GM12878 (cell line): Measurements from ENCODE around the gene SURF2. TPM values are rescaled to one million over a fixed set of nuclear protein-coding genes. Genes with fewer than 3 reads are reported as not detected.

Source experiments
- ATAC-seq: fragments of 200-7000 bp; cut with Tn5 transposase; 3 replicates; pipeline ENCODE4 v1.9.1; 2020; ENCODE audit warnings: mild to moderate bottlenecking, moderate library complexity
- BruUV-seq: library from RNA; stranded (reverse); fragments of 400-500 nt; replicated peaks from 2 replicates; lab custom pipeline; 2021; lab: Mats Ljungman, UMichigan
- CTCF ChIA-PET: fragments of 300-600 bp; sonication (Branson Sonifier 250); formaldehyde crosslinking; extraction: SDS; loops from one replicate; lab custom pipeline; 2021; ENCODE audit warnings: inconsistent platforms; lab: Yijun Ruan, JAX
- POLR2A ChIA-PET: fragments of 350-600 bp; formaldehyde crosslinking; extraction: SDS; loops from one replicate; lab custom pipeline; 2021; ENCODE audit warnings: inconsistent platforms; lab: Charles Lee
- RAD21 ChIA-PET: fragments of 300-600 bp; sonication (Branson Sonifier 250); formaldehyde crosslinking; loops from one replicate; lab custom pipeline; 2023; ENCODE audit warnings: antibody characterized with exemption; ENCODE audit not compliant: unreplicated experiment; lab: Charles Lee
- SMC1A ChIA-PET: fragments of 300-600 bp; sonication (Branson Sonifier 250); formaldehyde crosslinking; loops from one replicate; lab custom pipeline; 2023; ENCODE audit not compliant: unreplicated experiment, uncharacterized antibody; lab: Charles Lee
- DNase-seq: peaks from one replicate; pipeline ENCODE4 v3.0.0-alpha.2; 2011; ENCODE audit warnings: low read depth, low spot score
- FAIRE-seq: peaks from 3 replicates; lab custom pipeline; 2011; peaks lifted over from hg19 to GRCh38; lab: Jason Lieb, UNC
- H2AFZ ChIP-seq: 2 replicates; pipeline ENCODE4 v1.6.0; 2011; ENCODE audit warnings: low read depth, low read length, control low read depth; ENCODE audit not compliant: control insufficient read depth
- H3K27ac ChIP-seq: 2 replicates; pipeline ENCODE4 v1.5.1; 2011; ENCODE audit warnings: control low read depth; ENCODE audit not compliant: control insufficient read depth, insufficient read depth
- H3K27me3 ChIP-seq, 2 experiments: replicated peaks in 1 of 2; 2 replicates each; pipeline versions ENCODE4 v1.6.0 to v1.6.1; 2011; ENCODE audit warnings: low read length in 1 of 2; ENCODE audit not compliant: control insufficient read depth in 2 of 2, insufficient read depth in 2 of 2
- H3K36me3 ChIP-seq, 2 experiments: 2 replicates each; pipeline ENCODE4 v1.5.1; 2011; ENCODE audit warnings: low read length in 1 of 2; ENCODE audit not compliant: control insufficient read depth in 2 of 2, insufficient read depth in 2 of 2
- H3K4me1 ChIP-seq: 2 replicates; pipeline ENCODE4 v1.6.1; 2011; ENCODE audit warnings: mild to moderate bottlenecking, low read length, moderate library complexity, mixed read lengths; ENCODE audit not compliant: control insufficient read depth, insufficient read depth
- H3K4me2 ChIP-seq: 2 replicates; pipeline ENCODE4 v1.6.0; 2011; ENCODE audit warnings: control low read depth; ENCODE audit not compliant: control insufficient read depth, insufficient read depth
- H3K4me3 ChIP-seq: fragments of 200-600 bp; sonication (generic); 2 replicates; pipeline ENCODE4 v1.5.1; 2016
- H3K79me2 ChIP-seq: 2 replicates; pipeline ENCODE4 v1.6.0; 2011; ENCODE audit warnings: low read length; ENCODE audit not compliant: control insufficient read depth, insufficient read depth
- H3K9ac ChIP-seq: 2 replicates; pipeline ENCODE4 v1.8.0; 2011; ENCODE audit warnings: low read length, control low read depth, mixed read lengths; ENCODE audit not compliant: control insufficient read depth, insufficient read depth
- H3K9me3 ChIP-seq: replicated peaks from 3 replicates; pipeline ENCODE4 v1.5.1; 2011; ENCODE audit warnings: mild to moderate bottlenecking, low read length; ENCODE audit not compliant: control insufficient read depth, insufficient read depth
- H4K20me1 ChIP-seq: 2 replicates; pipeline ENCODE4 v1.6.0; 2011; ENCODE audit not compliant: control insufficient read depth, insufficient read depth
- BMI1 ChIP-seq: fragments of 450-650 bp; IDR thresholded peaks from 2 replicates; pipeline ENCODE4 v1.6.1; 2016; ENCODE audit warnings: mild to moderate bottlenecking, moderate library complexity, borderline replicate concordance
- BRCA1 ChIP-seq: IDR thresholded peaks from 2 replicates; pipeline ENCODE4 v1.6.1; 2011; ENCODE audit warnings: low read depth, low read length, improper control_type of control experiment
- JUNB ChIP-seq: IDR thresholded peaks from 2 replicates; pipeline ENCODE4 v1.6.1; 2016; ENCODE audit warnings: antibody characterized with exemption, mild to moderate bottlenecking
- JUND ChIP-seq: IDR thresholded peaks from 2 replicates; pipeline ENCODE4 v1.6.1; 2012; ENCODE audit warnings: low read depth, mild to moderate bottlenecking, low read length, improper control_type of control experiment, moderate library complexity
- MEF2B ChIP-seq: fragments of 450-650 bp; IDR thresholded peaks from 2 replicates; pipeline ENCODE4 v1.6.1; 2018; ENCODE audit warnings: mild to moderate bottlenecking, moderate library complexity; ENCODE audit not compliant: partially characterized antibody, poor library complexity, severe bottlenecking
- MTA3 ChIP-seq: IDR thresholded peaks from 2 replicates; pipeline ENCODE4 v1.6.1; 2012; ENCODE audit warnings: low read length, inconsistent platforms, borderline replicate concordance
- NBN ChIP-seq: fragments of 450-650 bp; IDR thresholded peaks from 2 replicates; pipeline ENCODE4 v1.6.1; 2016
- NFYB ChIP-seq: IDR thresholded peaks from 2 replicates; pipeline ENCODE4 v1.6.1; 2011; ENCODE audit warnings: low read depth, mild to moderate bottlenecking, low read length, improper control_type of control experiment, moderate library complexity; ENCODE audit not compliant: insufficient read depth
- NR2C2 ChIP-seq: IDR thresholded peaks from 2 replicates; pipeline ENCODE4 v1.6.1; 2011; ENCODE audit warnings: borderline replicate concordance, low read depth; ENCODE audit not compliant: control insufficient read depth, insufficient read length
- RELA ChIP-seq: fragments of 450-650 bp; IDR thresholded peaks from 2 replicates; pipeline ENCODE4 v1.8.0; 2014; ENCODE audit warnings: borderline replicate concordance; ENCODE audit not compliant: partially characterized antibody
- STAT3 ChIP-seq: IDR thresholded peaks from 2 replicates; pipeline ENCODE4 v1.6.1; 2011; ENCODE audit warnings: low read depth, low read length, improper control_type of control experiment
- ZNF384 ChIP-seq: IDR thresholded peaks from 2 replicates; pipeline ENCODE4 v1.6.1; 2012; ENCODE audit warnings: low read depth, mild to moderate bottlenecking, low read length, improper control_type of control experiment, borderline replicate concordance
- WGBS: methylation state at CpG from one replicate; pipeline ENCODE4 v1.1.6; 2016; ENCODE audit warnings: low lambda C conversion rate; ENCODE audit not compliant: insufficient replicate concordance, insufficient coverage; ENCODE audit errors: missing lambda C conversion rate; 5-methylcytosine and 5-hydroxymethylcytosine counted together
- in situ Hi-C: fragments of 300-500 bp; cut with MboI; formaldehyde crosslinking; loops from 9 replicates; pipeline ENCODE4 v1.14.3; 2018; ENCODE audit warnings: mixed read lengths
- intact Hi-C: fragments of 100-400 bp; cut with micrococcal nuclease; formaldehyde crosslinking; loops from one replicate; pipeline ENCODE4 v1.14.2; 2022; ENCODE audit not compliant: unreplicated experiment
- polyA plus RNA-seq, 11 experiments: library from polyadenylated mRNA; depleted of rRNA in 4 of 11; unstranded in 6 of 11; stranded (reverse) in 5 of 11; fragments of >200 nt; fragmentation: Nextera tagmentation in 4 of 11; fragmentation: Illumina TruSeq in 1 of 11; extraction: Ambion mirVana in 4 of 11; extraction: Trizol in 1 of 11; gene quantifications; 1 replicate in 1 of 11; 2 replicates in 10 of 11; pipeline versions ENCODE4 v1.2.1 to v1.2.3, GENCODE V29; 2011 to 2016; ENCODE audit warnings: inconsistent platforms in 2 of 11, missing spikeins in 2 of 11, low read depth in 1 of 11
- total RNA-seq, 4 experiments: library from RNA; depleted of rRNA in 3 of 4; stranded (reverse); fragments of >200 nt in 3 of 4; fragmentation: Illumina TruSeq in 1 of 4; extraction: Trizol in 1 of 4; gene quantifications; 2 replicates each; pipeline versions ENCODE4 v1.2.1 to v1.2.3, GENCODE V29; 2013 to 2021
- TF ChIP-seq, protein P1 (sequence below): fragments of 450-650 bp; IDR thresholded peaks from 2 replicates; pipeline ENCODE4 v1.6.1; 2017; ENCODE audit warnings: mild to moderate bottlenecking, low read depth, inconsistent platforms; ENCODE audit not compliant: poor library complexity, severe bottlenecking
- TF ChIP-seq, protein P2 (sequence below): fragments of 450-650 bp; IDR thresholded peaks from 2 replicates; pipeline ENCODE4 v1.6.1; 2017; ENCODE audit warnings: low read depth, mild to moderate bottlenecking, moderate library complexity
- TF ChIP-seq, protein P3 (sequence below): fragments of 450-650 bp; IDR thresholded peaks from 2 replicates; pipeline ENCODE4 v1.6.1; 2017; ENCODE audit warnings: antibody characterized with exemption, mild to moderate bottlenecking, moderate library complexity

Gene SURF2
- total and polyA plus RNA-seq, 10 of the 15 experiments (the other 5 are each of a cell fraction or from before 2014, with no cell fraction given): 4.0 to 41.7 (median 20.8) TPM

DNA sequence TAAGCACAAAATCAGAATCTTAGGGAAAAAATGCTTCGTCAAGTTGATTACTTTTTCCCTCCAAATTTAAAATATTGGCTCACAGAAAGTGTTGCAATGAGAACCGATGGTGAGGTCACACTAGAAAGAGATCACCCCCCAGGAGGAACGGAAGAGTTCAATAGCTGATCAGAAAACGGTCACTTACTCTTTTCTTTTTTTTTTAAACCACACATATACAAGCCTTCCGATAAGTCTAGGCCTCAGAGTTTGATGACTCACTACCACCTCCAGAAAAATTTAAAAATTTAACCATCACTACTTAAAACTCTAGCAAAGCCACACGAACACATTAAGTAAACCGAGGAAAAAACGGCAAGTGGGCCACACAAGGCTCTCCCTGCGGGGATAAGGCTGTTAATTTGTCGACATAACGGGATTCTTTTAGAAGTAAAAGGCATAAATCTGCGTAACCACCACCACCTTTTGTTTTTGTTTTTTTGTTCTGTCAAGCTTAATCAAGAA is 18.3 kb downstream of the SURF2 start:
- Histone ChIP-seq H3K9ac (peak overlapping the region; percentile 93), H2AFZ (no peak overlapping the region), H4K20me1 (peaks cover 16% of the 10 kb centered on the region), H3K4me1 (peaks cover 22% of the 10 kb centered on the region), H3K4me2 (peak overlapping the region; percentile 83), H3K36me3 (peaks cover 6 to 12% of the 10 kb centered on the region in 2 experiments; a peak in 3 of 4 replicates), H3K79me2 (peaks cover 62% of the 10 kb centered on the region), H3K9me3 (no peaks in the 10 kb centered on the region; the same call in 2 of the 3 replicates), H3K4me3 (peak overlapping the region; percentile 97), H3K27ac (peak overlapping the region; percentile 78), H3K27me3 (no peaks in the 10 kb centered on the region)
- in situ Hi-C loops (no loop called here), intact Hi-C loops (loop anchor here (5.0 kb wide), 2 partner anchors 37 to 43 kb away; partner anchors contain the start of genes REXO4 and SURF6)
- DNase-seq: no peak
- no peak for ATAC-seq
- POLR2A ChIA-PET: interaction anchor here (0.6 to 1.7 kb wide), 5 partner anchors 14 to 486 kb away, joined by 3 to 9 read pairs (median 3); partner anchors contain the start of genes MED22 and RPL7A
- TSS peak; percentile 63 for BruUV-seq
- TF ChIP-seq BRCA1 (no peak), MTA3 (no peak), RELA (no peak), JUNB (peak; percentile 26; the same call in 1 of the 2 replicates), STAT3 (no peak), BMI1 (no peak), ZNF384 (peak; percentile 8; the same call in 1 of the 2 replicates), MEF2B (no peak), NBN (no peak), NR2C2 (no peak), JUND (no peak), NFYB (no peak)
- TF ChIP-seq, protein P1, sequence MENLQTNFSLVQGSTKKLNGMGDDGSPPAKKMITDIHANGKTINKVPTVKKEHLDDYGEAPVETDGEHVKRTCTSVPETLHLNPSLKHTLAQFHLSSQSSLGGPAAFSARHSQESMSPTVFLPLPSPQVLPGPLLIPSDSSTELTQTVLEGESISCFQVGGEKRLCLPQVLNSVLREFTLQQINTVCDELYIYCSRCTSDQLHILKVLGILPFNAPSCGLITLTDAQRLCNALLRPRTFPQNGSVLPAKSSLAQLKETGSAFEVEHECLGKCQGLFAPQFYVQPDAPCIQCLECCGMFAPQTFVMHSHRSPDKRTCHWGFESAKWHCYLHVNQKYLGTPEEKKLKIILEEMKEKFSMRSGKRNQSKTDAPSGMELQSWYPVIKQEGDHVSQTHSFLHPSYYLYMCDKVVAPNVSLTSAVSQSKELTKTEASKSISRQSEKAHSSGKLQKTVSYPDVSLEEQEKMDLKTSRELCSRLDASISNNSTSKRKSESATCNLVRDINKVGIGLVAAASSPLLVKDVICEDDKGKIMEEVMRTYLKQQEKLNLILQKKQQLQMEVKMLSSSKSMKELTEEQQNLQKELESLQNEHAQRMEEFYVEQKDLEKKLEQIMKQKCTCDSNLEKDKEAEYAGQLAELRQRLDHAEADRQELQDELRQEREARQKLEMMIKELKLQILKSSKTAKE: no peak
- TF ChIP-seq, protein P2, sequence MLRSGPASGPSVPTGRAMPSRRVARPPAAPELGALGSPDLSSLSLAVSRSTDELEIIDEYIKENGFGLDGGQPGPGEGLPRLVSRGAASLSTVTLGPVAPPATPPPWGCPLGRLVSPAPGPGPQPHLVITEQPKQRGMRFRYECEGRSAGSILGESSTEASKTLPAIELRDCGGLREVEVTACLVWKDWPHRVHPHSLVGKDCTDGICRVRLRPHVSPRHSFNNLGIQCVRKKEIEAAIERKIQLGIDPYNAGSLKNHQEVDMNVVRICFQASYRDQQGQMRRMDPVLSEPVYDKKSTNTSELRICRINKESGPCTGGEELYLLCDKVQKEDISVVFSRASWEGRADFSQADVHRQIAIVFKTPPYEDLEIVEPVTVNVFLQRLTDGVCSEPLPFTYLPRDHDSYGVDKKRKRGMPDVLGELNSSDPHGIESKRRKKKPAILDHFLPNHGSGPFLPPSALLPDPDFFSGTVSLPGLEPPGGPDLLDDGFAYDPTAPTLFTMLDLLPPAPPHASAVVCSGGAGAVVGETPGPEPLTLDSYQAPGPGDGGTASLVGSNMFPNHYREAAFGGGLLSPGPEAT: no peak
- TF ChIP-seq, protein P3, sequence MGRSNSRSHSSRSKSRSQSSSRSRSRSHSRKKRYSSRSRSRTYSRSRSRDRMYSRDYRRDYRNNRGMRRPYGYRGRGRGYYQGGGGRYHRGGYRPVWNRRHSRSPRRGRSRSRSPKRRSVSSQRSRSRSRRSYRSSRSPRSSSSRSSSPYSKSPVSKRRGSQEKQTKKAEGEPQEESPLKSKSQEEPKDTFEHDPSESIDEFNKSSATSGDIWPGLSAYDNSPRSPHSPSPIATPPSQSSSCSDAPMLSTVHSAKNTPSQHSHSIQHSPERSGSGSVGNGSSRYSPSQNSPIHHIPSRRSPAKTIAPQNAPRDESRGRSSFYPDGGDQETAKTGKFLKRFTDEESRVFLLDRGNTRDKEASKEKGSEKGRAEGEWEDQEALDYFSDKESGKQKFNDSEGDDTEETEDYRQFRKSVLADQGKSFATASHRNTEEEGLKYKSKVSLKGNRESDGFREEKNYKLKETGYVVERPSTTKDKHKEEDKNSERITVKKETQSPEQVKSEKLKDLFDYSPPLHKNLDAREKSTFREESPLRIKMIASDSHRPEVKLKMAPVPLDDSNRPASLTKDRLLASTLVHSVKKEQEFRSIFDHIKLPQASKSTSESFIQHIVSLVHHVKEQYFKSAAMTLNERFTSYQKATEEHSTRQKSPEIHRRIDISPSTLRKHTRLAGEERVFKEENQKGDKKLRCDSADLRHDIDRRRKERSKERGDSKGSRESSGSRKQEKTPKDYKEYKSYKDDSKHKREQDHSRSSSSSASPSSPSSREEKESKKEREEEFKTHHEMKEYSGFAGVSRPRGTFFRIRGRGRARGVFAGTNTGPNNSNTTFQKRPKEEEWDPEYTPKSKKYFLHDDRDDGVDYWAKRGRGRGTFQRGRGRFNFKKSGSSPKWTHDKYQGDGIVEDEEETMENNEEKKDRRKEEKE: no peak
- FAIRE-seq: no peak
- SMC1A ChIA-PET: interaction anchor here (0.7 to 1.3 kb wide), 4 partner anchors 11 to 47 kb away, joined by 3 to 5 read pairs (median 4); partner anchors contain the start of genes MED22, RPL7A and SURF2
- RAD21 ChIA-PET: no interaction called here
- CTCF ChIA-PET: interaction anchor here (0.9 to 1.6 kb wide), 4 partner anchors 8 to 27 kb away, joined by 3 to 5 read pairs (median 4); partner anchors contain the start of genes MED22 and RPL7A
- 2% methylated on average over 12 of the region's 12 CpGs for WGBS
